NCI-H2081 (cell line): Measurements from ENCODE around the gene CDCA8.

Experiments used
- DNase-seq, 2 experiments: peaks; one replicate each; lab custom pipeline; 2025; lab: John Stamatoyannopoulos, UW

The CDCA8 gene

DNA sequence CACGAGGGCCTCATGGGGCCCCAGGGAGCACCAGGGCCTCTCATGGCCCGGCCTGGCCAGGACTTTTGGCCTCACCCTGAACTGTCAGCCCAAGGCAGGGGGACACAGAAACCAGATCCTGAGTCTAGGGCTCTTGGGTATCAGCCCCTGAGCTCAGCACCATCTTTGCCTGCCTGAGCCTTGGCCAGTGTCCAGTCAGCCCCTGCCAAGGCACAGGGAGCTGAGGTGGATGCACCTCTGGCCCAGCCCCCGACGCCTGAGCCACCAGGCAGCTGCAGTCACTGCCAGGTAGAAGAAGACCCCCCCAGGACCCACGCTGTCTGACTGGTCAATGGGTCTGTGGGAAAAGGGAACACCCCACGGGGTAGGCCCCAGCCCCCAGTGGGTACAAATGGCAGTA is 25.3 kb downstream of the CDCA8 start:
- no peak for DNase-seq

DNA sequence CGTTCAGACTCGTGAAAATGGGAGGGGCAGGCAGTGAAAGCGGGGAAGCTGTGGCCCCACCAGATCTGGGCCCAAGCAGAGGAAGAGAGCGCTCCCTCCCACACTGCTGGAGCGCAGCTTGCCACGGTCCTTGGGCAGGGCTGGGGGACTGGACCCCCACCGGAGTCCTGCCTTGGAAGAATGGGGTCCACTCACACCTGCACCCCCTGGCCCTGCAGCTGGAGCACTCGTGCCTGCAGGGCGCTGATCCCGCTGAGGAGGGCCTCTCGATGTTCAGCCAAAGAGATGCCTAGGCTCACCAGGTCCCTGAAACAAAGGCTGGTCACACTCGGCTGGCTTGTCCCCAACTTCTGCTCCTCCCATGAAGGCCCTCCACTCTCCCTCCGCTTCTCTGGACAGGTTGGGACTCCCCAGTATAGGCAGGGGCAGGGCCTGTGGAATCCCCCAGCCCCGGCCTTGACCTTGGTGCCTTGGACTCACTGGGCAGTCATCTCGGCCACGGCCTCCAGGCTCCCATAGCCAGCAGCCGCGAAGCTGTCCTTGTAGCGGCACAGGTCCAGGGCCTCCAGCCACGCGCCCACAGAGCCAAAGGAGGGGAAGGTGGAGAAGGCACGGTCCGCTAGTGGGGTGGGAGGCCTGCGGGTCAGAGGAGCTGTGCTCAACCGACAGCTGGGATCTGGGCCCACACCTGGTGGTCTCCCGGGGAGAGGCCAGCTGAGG is 26.0 kb downstream of the CDCA8 start:
- DNase-seq: no peak

DNA sequence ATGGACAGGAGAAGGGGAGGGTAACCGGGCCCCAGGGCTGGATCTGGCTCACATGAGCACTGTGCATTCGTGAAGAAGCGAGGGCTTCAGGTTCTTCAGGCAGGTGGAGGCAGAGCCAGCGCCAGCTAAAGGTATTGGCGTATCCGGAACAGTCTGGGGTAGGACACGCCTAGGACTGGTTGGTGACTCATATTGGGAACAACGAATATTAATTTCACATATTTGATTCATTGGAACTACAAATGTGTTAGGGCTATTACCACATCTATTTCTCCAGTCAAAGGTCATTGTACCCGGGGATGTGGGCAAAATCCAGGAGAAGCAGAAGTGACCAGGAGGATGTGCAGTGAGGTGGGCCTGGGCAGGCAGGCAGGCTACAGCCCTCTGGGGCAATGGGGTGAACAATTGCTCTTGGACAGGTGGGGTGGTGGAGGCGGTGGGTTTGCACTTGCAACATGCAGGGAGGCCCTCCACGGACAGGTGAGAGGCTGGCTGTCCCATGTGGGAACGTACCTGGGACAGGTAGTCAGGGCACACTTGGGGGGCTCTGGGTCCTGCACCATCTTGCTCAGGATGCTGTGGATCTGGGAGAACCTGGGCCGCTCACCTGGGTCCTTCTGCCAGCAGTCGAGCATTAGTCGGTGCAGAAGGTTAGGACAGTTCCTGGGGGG is 26.7 kb downstream of the CDCA8 start:
- DNase-seq: no peak

DNA sequence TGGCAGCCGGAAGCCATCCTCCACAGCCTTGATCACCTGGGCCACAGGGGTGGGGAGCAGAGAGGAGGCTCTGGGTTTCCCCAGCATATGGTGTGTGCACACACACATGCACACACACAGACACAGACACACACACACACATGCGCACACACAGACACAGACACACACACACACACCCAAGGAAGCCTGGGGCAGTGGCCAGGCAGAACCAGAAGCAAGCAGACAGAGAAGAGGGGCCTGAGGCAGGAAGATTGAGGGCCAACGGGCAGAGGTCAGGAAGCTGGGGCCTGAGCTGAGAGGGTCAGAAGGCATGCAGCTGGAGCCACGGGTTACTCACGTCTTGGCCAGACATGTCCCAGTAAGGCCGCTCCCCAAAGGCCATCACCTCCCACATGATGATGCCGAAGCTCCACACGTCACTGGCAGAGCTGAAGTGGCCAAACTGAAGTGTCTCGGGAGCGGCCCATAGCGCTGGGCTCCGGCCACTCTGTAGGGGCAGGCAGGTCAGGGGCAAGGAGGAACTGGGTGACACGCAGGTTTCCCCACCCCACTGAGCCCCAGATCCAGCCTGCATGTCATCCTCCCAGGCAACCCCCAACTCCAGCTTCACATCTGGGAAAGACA is 27.4 kb downstream of the CDCA8 start:
- no peak for DNase-seq

DNA sequence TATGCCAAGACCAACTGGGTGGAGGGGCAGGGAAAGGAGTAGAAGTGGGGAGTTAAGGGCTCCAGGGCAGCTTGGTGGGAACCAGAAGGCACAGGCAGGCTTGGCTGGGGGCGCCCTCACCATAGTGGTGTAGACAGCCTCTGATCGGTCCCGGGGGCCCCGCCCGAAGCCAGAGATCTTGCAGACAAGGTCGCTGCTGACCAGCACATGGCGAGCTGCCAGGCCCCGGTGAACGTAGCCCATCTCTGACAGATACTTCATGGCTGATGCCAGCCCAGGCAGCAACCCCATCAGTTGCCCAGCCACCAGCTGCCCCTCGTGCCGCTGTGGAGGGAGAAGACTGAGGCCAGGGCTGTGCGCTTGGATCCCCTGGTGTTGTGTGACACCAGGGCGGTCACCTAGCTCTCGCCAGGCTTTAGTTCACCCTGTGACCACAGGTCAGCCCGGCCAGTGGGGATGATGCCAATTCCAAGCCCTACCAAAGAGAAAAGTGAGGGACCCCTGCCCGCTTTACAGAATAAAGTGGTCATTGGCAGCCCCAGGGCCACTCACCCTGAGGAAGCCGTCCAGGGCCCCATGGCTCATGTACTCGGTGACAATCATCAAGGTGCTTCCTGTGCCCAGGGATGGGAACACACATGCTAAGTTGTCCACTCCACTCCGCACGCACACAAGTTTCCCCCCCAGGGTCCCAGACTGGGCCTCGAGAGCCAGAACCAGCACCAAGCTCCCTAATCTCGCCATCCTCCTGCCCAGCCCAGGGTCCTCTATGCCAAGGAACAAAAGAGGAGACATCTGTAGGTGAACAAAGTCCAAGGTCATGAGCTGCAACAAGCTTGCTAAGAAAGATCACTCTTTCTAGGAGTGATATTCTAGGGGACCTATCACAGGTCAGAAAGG is 28.2 kb downstream of the CDCA8 start:
- no peak for DNase-seq

DNA sequence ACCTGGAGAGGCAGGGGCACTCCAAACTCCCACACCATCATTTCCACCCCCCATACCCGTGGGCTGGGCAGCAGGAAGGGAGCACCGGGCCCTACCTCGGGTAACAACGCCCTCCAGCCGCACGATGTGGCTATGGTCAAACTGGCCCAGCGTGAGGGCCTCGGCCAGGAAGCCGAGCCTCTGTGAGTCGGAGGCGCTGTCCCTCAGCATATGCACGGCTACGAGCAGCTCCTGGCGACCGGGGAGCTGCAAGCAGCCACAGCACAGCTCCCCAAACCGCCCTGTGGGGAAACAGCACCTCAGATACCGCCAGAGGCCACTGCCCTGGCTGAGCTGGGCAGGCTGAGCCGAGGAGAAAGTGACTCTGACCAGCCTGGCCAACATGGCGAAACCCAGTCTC is 29.2 kb downstream of the CDCA8 start:
- DNase-seq: no peak

DNA sequence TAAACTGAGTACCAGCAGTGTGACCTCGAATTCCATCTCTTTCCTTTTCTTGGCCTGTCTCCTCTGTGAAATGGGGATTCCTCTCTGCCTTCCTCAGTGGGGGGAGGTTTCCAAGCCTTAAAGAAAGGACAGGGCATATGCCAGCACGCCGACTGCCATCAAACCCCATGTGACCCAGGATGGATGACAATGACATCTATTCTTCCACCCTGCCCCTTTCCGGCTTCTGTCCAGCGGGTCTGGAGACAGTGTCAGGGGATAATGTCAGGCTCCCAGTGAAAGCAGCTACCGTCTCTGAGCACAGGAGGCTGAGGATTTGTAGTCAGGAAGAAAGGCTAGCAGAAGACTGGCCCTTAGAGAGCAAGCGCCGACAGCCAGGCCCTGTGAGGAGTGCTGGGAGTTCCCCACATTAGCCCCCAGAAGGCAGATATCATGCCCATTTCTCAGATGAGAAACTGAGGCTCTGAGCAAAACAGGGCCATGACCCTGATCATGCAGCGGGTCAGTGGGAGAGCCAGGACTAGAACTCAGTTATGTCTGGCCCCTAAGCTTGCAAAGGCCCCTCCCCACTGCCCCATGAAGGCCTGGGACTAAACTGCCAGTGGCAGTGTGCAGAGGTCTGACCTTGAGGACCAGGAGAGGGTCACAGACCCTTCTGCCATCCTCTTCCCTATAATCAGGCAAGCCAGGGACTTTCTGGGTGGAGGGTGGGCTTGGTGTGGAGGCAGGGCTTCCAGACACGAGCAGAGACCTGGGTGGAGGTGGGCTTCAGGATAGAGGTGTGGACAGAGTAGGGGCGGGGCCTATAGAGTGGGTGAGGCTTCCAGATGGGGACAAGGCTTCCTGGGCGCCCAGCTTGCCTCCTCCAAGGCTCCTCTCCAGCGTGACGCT is 30.1 kb downstream of the CDCA8 start:
- DNase-seq: no peak

DNA sequence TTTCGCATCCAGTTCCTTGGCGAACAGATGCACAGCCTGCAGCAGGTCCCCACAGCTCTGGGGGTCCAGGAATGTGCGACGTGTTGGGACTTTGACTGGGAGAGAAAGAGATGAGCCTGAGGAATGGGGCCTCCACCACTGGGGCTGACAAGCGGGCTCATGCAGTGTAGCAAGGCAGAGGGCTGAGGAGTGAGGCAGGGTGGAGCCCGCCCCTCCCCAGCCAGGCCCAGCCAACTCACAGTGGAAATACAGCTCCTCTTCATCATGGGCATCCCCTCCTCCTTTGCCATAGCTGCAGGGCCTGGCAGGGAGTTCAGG is 30.7 kb downstream of the CDCA8 start:
- DNase-seq: no peak

DNA sequence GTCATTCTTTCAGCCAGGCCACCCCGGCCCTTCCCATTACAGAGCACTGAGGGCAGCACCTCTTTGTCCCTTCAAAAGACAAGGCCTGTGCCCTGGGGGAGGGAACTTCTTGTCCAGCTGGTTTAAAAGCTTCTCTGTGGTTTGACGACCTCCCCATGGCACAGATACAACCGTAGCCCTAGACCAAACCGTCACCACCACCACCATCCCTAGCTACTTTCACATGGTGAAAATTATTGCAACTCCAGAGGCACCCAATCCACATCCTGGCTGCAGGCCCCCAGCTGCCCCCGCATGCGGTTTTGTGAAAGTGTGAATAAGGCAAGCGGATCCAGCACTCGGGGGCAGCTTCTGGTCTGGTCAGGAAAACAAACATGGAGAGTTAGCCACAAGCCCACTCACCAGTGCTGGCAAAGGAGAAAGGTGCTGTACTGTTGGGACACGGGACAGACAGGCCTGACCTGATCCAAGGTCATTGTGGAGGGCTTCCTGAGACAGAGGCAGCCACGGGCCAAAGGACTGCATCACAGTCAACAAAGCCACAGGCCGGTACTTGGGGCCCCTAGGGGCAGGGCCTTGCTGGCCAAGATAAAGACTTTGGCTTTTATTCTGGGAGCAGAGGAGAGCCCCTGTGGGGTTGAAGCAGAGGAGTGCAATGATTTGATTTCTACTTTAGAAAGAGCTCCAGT is 31.2 kb downstream of the CDCA8 start:
- no peak for DNase-seq

DNA sequence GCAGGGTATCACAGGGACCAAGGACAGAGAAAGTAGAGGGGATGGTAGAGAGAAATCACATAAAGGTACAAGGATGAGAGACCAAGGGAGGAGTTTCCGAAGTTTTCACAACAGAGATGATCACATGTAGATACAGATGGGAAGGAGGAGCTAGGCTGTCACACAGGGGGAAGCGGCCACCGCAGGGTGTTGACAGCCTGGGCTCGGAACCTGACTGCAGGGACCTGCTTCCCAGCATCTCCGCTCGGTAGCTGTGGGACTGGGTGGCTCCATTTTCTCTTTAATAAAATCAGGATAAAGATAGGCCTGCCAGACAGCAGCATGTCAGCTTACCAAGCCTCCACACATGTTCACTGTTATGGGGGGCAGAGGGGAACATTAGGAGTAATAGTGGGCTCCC is 32.3 kb downstream of the CDCA8 start:
- DNase-seq: no peak

DNA sequence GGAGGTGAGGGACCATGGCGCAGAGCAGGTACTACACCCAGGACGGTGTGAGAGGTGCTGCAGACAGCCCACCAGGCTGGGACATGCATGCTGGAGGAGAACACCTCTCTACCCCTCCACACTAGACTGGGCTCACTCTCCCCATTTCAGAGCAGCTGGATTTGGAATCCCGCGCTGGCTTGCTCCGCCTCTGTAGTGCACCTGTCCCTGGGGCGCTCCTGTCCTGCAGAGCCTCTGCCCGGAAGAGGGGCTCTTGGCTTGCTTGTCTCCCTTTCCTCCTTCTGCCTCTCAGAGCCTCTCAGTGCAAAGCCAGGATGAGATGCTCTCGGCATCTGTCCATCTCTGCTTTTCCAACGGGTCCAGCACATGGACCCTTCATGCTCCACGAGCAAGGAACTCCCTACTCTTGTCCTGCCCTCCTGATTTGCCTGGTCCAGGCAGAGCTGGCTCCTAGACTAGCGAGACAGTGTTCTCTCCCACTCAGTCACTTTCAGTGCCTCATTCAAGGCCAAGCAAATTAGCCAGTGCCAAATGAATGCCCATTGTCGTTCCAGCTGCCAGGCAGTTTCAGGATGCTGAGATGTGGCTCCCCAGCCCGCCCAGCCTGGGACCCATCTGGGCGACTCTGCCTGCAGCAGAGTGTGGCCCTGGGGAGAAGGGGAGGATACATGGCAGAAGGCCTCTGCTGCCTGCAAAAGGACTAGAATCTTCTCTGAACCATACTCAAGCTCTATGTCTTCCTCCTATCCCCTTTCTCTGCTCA is 33.7 kb downstream of the CDCA8 start:
- no peak for DNase-seq

DNA sequence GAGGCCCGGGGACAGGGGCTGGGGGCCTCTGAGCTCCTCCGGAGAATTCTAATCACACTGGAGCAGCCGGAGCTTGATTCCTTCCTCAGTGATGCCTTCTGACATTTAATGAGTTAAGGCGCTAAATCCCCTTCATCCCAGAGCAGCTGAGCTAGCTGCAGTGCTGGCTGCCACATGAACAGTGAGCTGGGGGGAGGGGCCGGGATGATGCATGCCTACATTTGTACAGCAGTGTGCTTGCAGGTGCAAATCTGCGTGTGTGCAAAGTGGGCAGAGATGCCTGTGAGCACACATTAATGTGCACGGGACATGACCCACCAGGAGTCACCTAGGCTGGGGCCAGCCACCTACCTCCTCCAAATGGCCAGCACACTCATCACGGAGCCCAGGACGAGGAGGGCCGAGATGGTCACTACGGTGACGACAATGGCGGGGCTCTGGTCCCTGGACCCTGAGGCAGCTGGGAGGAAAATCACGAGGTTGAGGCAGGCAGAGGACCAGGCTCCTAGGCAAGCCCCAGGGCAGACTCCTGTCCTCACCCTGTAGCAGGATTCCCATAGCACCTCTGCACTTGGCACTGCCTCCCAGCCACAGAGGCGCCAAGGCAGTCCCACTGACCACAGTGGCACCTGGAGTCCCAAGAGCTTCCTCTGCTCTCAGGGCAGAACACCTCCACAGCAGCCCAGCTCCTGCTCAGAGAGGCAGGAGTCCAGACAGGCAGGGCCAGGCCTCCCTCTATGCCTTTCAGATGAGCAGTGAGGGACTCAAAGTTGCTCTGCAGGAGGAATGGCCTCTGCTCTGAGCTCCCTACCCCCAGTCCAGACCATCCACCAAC is 34.7 kb downstream of the CDCA8 start:
- no peak for DNase-seq

DNA sequence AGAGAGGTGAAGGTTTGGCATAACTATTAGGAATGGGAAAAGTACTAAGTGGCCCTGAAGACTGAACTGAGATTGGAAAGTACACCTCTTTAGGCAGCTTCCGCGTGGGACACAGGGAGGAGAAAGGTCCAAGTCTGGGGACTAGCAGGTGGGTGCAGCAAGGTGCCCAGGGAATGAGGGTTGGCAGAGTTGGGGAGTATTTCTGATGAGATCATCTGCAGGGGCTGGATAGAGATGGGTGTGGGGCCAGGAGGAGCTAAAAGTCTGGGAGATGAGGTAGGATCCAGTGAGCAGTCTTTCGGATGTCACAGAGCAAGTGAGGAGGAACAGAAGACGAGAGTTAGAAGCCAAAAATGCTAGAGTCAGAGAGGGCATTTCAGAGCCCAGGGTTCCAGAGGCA is 36.1 kb downstream of the CDCA8 start:
- no peak for DNase-seq

DNA sequence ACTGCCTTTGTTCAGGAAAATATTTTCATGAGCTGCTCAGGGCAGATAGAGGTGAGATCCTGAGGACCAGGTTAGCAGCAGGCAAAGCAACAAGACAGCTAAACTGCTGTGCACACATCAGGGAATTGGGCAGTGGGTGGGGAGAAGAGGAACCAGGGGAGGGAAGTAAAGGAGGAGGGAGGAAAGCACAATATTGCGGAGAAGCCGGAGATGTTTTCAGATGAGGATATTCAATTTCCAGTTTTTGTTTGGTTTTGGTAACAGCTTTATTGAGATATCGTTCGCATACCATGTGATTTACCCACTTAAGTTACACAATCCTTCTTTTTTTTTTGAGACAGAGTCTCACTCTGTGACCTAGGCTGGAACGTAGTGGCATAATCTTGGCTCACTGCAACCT is 38.1 kb downstream of the CDCA8 start:
- no peak for DNase-seq

DNA sequence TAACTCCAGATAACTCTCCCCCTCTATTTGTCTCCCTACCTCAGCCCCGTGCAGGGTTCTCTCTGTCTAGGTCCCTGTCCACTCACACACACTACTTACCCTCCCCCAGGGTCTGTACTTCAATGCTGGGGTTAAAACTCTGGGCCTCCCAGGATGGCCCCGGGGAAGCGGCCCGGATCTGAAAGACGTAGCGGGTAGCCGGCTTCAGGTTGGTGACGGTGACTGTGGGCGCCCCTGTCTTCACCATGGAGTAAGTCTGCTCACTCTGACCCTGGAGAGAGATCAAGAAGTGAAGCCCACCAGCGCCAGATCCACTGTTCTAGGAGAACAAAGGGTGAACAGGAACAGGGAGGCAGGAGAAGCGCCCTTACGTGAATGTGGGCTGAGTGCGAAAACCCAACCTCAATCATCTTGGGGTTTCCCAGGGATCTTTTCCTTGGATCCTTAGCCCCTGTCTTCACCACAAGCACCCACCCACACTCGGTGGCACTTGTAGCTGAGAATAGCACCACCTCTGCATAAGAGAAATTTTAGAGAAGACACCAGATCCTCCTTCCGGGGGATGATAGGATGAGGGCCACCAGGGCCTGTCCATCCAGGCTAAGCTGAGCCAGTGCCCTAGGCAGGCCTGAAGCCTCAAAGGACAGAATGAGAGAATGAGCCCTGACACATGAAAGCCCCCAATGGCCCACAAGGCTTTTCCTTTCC is 39.1 kb downstream of the CDCA8 start:
- no peak for DNase-seq

DNA sequence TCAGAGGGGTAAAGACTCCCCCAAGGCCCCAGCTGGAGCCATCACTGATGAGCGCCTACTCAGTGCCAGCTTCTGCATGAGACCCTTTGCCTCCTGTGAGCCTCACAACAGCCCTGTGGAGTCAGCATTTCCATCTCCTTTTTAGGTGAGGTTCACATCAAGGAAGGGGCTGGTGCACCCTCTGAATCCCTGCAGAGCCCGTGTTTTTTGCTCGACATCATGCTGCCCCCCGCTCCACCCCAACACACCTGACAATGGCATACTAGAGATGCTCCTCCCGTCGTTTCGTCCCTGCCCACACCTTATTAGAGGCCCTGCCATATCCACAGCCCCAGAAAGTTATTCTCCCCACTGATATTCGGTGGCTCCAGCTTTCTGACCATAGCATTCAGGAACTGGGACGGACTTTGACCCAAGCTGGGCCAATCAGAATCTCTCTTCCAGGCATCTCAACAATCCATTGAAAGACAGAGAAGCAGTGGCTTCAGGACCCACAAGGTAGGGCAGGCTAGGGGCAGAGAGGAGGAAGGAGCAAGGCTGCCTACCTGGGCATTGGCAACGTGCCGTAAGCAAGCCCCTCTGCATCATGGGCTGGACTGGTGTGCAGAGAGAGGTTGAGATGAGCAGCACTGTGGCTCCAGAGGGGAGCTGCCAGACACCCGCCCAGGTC is 39.9 kb downstream of the CDCA8 start:
- no peak for DNase-seq

DNA sequence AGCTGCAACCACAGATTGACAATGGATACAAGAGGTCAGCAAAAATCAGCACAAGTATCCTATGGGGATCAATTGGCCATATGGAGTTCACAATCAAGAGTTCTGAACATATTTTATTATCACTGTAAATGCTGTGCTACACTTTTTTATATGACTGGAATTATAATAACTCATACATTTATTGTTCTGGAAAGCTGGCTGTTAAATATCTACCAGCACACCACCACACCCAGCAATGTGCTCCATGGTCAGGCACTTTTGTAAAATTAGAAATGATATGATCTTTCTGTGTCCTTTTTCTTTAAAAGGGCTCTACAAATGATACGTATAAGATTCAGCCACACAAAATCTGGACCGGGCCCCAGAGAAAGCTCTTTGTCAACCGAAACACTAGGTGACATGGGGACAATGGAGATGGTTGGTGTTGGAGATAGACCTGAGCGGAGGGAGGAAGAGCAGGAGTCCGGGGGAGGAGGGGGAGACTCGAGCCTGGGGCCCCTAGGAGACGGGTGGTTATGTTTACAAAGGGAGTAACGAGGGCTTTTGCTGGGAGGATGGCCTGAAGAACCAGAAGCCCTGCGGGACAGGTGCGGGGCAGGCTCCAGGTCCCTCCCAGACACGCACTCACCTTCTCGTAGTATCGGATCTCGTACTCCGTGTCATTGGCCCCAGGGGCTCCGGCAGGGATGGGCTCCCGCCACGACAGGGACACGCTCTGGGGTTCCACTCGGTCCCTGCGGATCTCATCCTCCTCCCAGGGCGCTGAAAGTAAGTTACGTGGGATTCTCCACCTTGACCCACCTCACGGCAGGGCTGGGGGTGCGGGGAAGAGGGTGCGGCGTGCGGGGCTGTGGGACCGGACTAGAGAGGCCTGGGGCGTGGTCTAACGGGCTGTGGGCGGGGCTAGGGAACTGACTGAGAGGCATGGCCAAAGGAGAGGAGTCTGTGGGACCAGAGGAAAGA is 42.6 kb downstream of the CDCA8 start:
- no peak for DNase-seq
